GM20000 (cell line): Measurements from ENCODE around the gene TEPSIN.

Experiments used
- DNase-seq: peaks from one replicate; pipeline ENCODE4 v3.0.0; 2012; ENCODE audit warnings: low spot score
- CTCF ChIP-seq: IDR thresholded peaks from 2 replicates; pipeline ENCODE4 v1.5.1; 2012; ENCODE audit warnings: mild to moderate bottlenecking, control low read depth; ENCODE audit errors: extremely low read depth, missing control alignments

Gene TEPSIN

GRCh38 chr17:81183807-81184206 is 55.0 kb downstream of the TEPSIN start:
- TF ChIP-seq CTCF: no peak
- no peak for DNase-seq

- no peak for TF ChIP-seq CTCF
- DNase-seq: no peak
Measured at GRCh38 chr17:81183316-81183715, 55.5 kb downstream of the TEPSIN start.

GRCh38 chr17:81182596-81182995 is 56.3 kb downstream of the TEPSIN start:
- no peak for DNase-seq
- no peak for TF ChIP-seq CTCF

DNA sequence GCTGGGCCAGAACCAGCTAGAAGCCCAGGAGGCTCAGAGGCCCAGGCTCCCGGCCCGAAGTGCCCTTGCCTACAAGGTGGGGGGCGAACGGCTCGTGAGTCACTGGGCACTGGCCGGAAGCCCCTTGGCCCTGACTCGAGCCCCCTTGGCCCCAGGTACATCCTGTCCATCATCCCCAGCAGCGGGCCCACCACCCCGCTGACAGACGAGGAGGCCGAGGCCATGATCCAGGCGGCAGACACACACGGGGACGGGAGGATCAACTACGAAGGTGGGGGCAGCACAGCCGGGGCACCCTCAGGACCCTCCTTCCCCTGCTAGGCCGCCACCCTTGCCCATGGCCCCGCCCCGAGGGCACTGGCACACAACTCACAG is 57.1 kb downstream of the TEPSIN start:
- no peak for TF ChIP-seq CTCF
- no peak for DNase-seq

DNA sequence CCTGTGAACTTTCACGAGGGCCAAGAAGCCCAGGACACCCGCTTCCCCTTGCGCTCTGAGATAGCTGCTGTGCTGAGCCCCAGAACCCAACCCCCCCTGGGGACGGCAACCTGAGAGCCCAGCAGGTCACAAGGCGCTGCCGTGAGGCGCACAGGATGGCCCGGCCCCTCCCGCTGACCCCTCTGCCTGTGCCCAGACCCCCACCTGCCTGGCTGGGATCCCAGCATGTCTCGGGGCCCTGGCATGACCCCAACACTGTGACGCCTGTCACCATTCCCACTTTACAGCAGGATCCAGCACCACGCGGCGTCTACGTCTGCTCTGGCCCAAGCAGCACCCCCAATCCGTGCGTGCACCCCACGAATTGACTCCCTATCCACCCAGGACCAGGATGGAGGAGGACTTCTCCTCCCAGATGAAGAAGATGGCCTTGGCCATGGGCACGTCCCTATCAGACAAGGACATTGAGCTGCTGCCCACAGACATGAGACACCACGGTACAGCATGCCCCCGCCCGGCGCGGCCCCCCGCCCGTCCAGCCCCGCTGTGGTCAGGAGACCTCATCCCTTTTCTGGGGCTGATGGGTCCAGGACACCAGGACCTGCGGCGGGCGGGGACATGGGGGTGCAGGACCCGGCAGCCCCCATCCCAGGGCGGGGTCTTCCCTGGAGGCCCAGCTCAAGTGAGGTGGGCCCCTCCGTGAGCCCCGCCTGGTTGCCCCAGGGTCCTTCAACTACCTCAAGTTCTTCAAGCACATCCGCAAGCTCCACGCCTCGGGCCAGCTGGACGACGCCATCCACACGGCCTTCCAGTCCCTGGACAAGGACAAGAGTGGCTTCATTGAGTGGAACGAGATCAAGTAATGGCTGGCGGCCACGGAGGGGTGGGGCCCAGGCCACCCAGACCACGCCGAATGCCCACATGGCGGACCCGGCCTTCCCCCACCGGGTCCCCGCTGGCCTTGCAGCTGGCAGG is 57.7 kb downstream of the TEPSIN start:
- DNase-seq: no peak
- no peak for TF ChIP-seq CTCF

DNA sequence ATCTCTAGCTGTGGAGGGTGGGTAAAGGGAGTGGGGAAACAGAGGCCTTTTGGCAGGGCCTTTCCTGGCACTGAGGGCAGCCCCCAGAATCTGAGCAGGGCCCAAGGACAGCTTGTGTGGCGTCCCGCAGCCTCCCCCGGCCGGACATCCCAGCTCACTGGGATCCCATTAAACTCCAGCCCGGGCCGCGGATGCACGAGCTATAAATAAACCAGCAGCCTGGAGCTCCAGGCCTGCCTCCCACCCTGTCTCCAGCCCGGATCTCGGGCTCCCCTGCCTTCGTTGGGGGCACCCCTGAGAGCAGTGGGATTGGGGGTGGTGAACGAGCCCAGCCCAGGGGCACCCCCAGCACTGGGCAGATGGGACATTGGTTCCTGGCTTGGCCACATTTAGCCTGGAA is 59.0 kb downstream of the TEPSIN start:
- DNase-seq: no peak
- TF ChIP-seq CTCF: no peak

GRCh38 chr17:81179220-81179619 is 59.6 kb downstream of the TEPSIN start:
- no peak for TF ChIP-seq CTCF
- no peak for DNase-seq
